Heart left ventricle (tissue), 13 donors: ENCODE results near the gene ARPC2.

Experiments
- POLR2A ChIP-seq, 2 donors: fragments of 450-650 bp; IDR thresholded peaks; one replicate each; pipeline ENCODE4 v1.6.1; 2017; ENCODE audit warnings: antibody characterized with exemption in 2 of 2, mild to moderate bottlenecking in 2 of 2, moderate library complexity in 2 of 2
- TF ChIP-seq, protein P1 (sequence below), 12 donors: fragments of 200-600 bp; sonication (generic) in 4 of 12; IDR thresholded peaks; one replicate each; pipeline versions ENCODE4 v1.5.0 to v1.8.0; 2018 to 2022; ENCODE audit warnings: antibody characterized with exemption in 12 of 12, mild to moderate bottlenecking in 5 of 12
- donor health status: ischemic (EF 13 %, LVEDD 7.1; RV severe dilation, severe dysfunction).
- donor health status: DM: no; HTN: yes; CAD: no.
- donor health status: DM: no; HTN: no; CAD: no.
- donor health status: ischemic (EF 25% LVEDD 6.9; RV normal size, moderate dysfunction).
- donor health status: ischemic (EF 25% LVEDD 5.7; RV mildly dilated, moderate dysfunction).
- donor health status: ischemic (EF 35%, LVEDD 5.7; RV mildly dilated, moderate dysfunction).
- donor health status: nonischemic (EF 11% LVEDD 7.7; RV severe dilation, severe dysfunction).
- donor health status: DM: yes; HTN: yes; CAD: no.
- donor health status: PGD.
- donor health status: ischemic (EF 29% LVEDD 5.4; RV normal size, mild dysfunction).
- donor health status: nonischemic (EF 23%, LVEDD 6.1; RV moderate dilation, normal function).

DNA sequence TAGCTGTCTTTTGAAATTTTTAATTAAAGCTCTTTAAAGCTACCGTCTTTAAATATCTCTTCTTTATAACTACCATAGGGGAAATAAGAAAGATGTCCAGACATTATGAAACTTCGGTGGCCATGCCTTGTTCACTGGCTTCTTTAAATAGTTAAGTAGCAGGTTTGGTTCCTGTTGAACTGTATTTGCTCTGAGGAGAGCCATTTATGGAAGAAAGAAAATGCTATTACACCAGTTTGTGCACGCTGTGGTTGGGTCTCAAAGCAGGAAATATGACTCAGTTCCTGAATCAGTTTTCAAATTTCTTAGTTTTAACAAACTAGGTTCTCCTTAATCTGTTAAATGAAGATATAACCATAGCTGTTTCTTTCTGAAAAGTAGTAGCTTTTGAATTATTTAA is 12.2 kb downstream of the ARPC2 start:
- TF ChIP-seq, protein P1, sequence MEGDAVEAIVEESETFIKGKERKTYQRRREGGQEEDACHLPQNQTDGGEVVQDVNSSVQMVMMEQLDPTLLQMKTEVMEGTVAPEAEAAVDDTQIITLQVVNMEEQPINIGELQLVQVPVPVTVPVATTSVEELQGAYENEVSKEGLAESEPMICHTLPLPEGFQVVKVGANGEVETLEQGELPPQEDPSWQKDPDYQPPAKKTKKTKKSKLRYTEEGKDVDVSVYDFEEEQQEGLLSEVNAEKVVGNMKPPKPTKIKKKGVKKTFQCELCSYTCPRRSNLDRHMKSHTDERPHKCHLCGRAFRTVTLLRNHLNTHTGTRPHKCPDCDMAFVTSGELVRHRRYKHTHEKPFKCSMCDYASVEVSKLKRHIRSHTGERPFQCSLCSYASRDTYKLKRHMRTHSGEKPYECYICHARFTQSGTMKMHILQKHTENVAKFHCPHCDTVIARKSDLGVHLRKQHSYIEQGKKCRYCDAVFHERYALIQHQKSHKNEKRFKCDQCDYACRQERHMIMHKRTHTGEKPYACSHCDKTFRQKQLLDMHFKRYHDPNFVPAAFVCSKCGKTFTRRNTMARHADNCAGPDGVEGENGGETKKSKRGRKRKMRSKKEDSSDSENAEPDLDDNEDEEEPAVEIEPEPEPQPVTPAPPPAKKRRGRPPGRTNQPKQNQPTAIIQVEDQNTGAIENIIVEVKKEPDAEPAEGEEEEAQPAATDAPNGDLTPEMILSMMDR (IDR thresholded peaks at IDR 0.05) = no peak
- TF ChIP-seq POLR2A (IDR thresholded peaks at IDR 0.05) = no peak
